Endothelial cell of umbilical vein (primary cell): ENCODE data around the gene TATDN3. TPM values are rescaled to one million over a fixed set of nuclear protein-coding genes. Genes with fewer than 3 reads are reported as not detected.

ENCODE experiments used
- BruUV-seq: library from RNA; stranded (reverse); fragments of 400-500 nt; replicated peaks from 2 replicates; lab custom pipeline; 2021; lab: Mats Ljungman, UMichigan
- CTCF ChIA-PET: fragments of 300-600, 350-600 bp; sonication (Branson Sonifier 250); formaldehyde crosslinking; loops from one replicate; lab custom pipeline; 2021; ENCODE audit warnings: antibody characterized with exemption, inconsistent platforms; lab: Charles Lee
- POLR2A ChIA-PET: fragments of 300-600, 350-600 bp; sonication (Branson Sonifier 250); formaldehyde crosslinking; loops from one replicate; lab custom pipeline; 2021; ENCODE audit warnings: antibody characterized with exemption, inconsistent platforms; lab: Charles Lee
- DNase-seq: peaks from one replicate; pipeline ENCODE4 v3.0.0-alpha.2; 2011; ENCODE audit warnings: low read depth, low spot score
- FAIRE-seq: peaks from 2 replicates; lab custom pipeline; 2011; peaks lifted over from hg19 to GRCh38; lab: Jason Lieb, UNC
- H2AFZ ChIP-seq: 2 replicates; pipeline ENCODE4 v1.6.0; 2012; ENCODE audit warnings: low read depth, low read length, control low read depth, inconsistent platforms
- H3K27ac ChIP-seq: 2 replicates; pipeline ENCODE4 v1.5.1; 2011; ENCODE audit warnings: low read depth, mild to moderate bottlenecking, control low read depth, low read length, moderate library complexity; ENCODE audit not compliant: insufficient read depth
- H3K27me3 ChIP-seq, 2 experiments: 2 replicates each; pipeline versions ENCODE4 v1.6.0 to v1.6.1; 2011; ENCODE audit warnings: low read length in 2 of 2, mixed read lengths in 1 of 2; ENCODE audit not compliant: control insufficient read depth in 2 of 2, insufficient read depth in 2 of 2
- H3K36me3 ChIP-seq, 2 experiments: 2 replicates in 1 of 2; 3 replicates in 1 of 2; pipeline ENCODE4 v1.5.1; 2011; ENCODE audit warnings: low read length in 2 of 2, mild to moderate bottlenecking in 1 of 2, moderate library complexity in 1 of 2; ENCODE audit not compliant: control insufficient read depth in 2 of 2, insufficient read depth in 2 of 2; ENCODE audit errors: extremely low read depth in 1 of 2
- H3K4me1 ChIP-seq: 3 replicates; pipeline ENCODE4 v1.5.1; 2011; ENCODE audit warnings: mild to moderate bottlenecking, low read length; ENCODE audit not compliant: control insufficient read depth, insufficient read depth; ENCODE audit errors: extremely low read depth
- H3K4me2 ChIP-seq: 2 replicates; pipeline ENCODE4 v1.6.1; 2011; ENCODE audit warnings: low read length, control low read depth, mixed read lengths; ENCODE audit not compliant: insufficient read depth
- H3K4me3 ChIP-seq, 3 experiments: fragments of 200-600 bp in 1 of 3; sonication (generic), shearing (Covaris generic) in 1 of 3; replicated peaks in 1 of 3; 2 replicates each; pipeline ENCODE4 v1.5.1; 2011 to 2016; ENCODE audit warnings: control low read depth in 3 of 3, low read length in 3 of 3, mild to moderate bottlenecking in 2 of 3, inconsistent platforms in 1 of 3, low read depth in 1 of 3, moderate library complexity in 1 of 3; ENCODE audit not compliant: insufficient read depth in 1 of 3
- H3K79me2 ChIP-seq: 2 replicates; pipeline ENCODE4 v1.6.0; 2012; ENCODE audit warnings: low read length, inconsistent platforms; ENCODE audit not compliant: control insufficient read depth, insufficient read depth
- H3K9ac ChIP-seq: replicated peaks from 2 replicates; pipeline ENCODE3; 2011; ENCODE audit warnings: low read length, control low read depth; ENCODE audit not compliant: insufficient read depth; ENCODE audit errors: extremely low read depth
- H3K9me1 ChIP-seq: replicated peaks from 3 replicates; pipeline ENCODE4 v1.6.0; 2011; ENCODE audit warnings: mild to moderate bottlenecking, low read length; ENCODE audit not compliant: control insufficient read depth, insufficient read depth; ENCODE audit errors: extremely low read depth
- H3K9me3 ChIP-seq: replicated peaks from 2 replicates; pipeline ENCODE4 v1.5.1; 2012; ENCODE audit warnings: low read length, inconsistent platforms; ENCODE audit not compliant: control insufficient read depth, insufficient read depth
- H4K20me1 ChIP-seq: replicated peaks from 2 replicates; pipeline ENCODE3; 2011; ENCODE audit warnings: mild to moderate bottlenecking, low read length; ENCODE audit not compliant: control insufficient read depth, insufficient read depth; ENCODE audit errors: extremely low read depth
- CTCF ChIP-seq, 2 donors: IDR thresholded peaks; 1 replicate in 1 of 2; 2 replicates in 1 of 2; pipeline ENCODE4 v1.5.1; 2011; ENCODE audit warnings: low read length in 2 of 2, mild to moderate bottlenecking in 2 of 2, moderate library complexity in 2 of 2, control low read depth in 1 of 2, inconsistent platforms in 1 of 2, low read depth in 1 of 2; ENCODE audit not compliant: insufficient read depth in 1 of 2; ENCODE audit errors: extremely low read depth in 1 of 2
- FOS ChIP-seq: IDR thresholded peaks from 2 replicates; pipeline ENCODE4 v1.6.1; 2011; ENCODE audit warnings: mild to moderate bottlenecking, low read length, moderate library complexity, borderline replicate concordance; ENCODE audit not compliant: insufficient read depth
- GATA2 ChIP-seq: IDR thresholded peaks from 2 replicates; pipeline ENCODE4 v1.7.0; 2011; ENCODE audit warnings: low read depth, mild to moderate bottlenecking, moderate library complexity, mixed read lengths, low read length; ENCODE audit not compliant: insufficient read length, insufficient read depth
- JUN ChIP-seq: IDR thresholded peaks from 2 replicates; pipeline ENCODE4 v1.6.1; 2011; ENCODE audit warnings: borderline replicate concordance, low read depth; ENCODE audit not compliant: insufficient read length, insufficient read depth
- MYC ChIP-seq: IDR thresholded peaks from one replicate; pipeline ENCODE4 v1.6.1; 2011; ENCODE audit warnings: mild to moderate bottlenecking, low read depth, low read length
- POLR2A ChIP-seq: IDR thresholded peaks from 2 replicates; pipeline ENCODE4 v1.6.1; 2012; ENCODE audit warnings: low read depth, mild to moderate bottlenecking, control low read depth, low read length
- POLR2AphosphoS5 ChIP-seq: IDR thresholded peaks from 2 replicates; pipeline ENCODE4 v1.6.1; 2012; ENCODE audit warnings: low read depth, mild to moderate bottlenecking, control low read depth, low read length, moderate library complexity; ENCODE audit not compliant: insufficient read depth
- dilution Hi-C: fragments of 300-500 bp; cut with MboI; formaldehyde crosslinking; loops from one replicate; pipeline ENCODE4 v1.15.0; 2019; ENCODE audit warnings: low sequenced_read_pairs; ENCODE audit not compliant: extremely low pct_ligation_motif_present
- intact Hi-C: fragments of 100-400 bp; cut with micrococcal nuclease; formaldehyde crosslinking; loops from one replicate; pipeline ENCODE4 v1.10.0; 2022
- polyA plus RNA-seq, 4 experiments: library from polyadenylated mRNA; depleted of rRNA in 3 of 4; stranded (reverse) in 3 of 4; unstranded in 1 of 4; fragments of >200 nt; gene quantifications; 2 replicates each; pipeline versions ENCODE4 v1.2.1 to v1.2.3, GENCODE V29; 2011 to 2012; ENCODE audit warnings: missing spikeins in 1 of 4
- total RNA-seq: library from RNA; stranded (reverse); gene quantifications from 2 replicates; pipeline ENCODE4 v1.2.3, GENCODE V29; 2021

Gene TATDN3
- total and polyA plus RNA-seq, 2 donors (not counting 3 experiments of a cell fraction or from before 2014, with no cell fraction given): 4.3 to 8.0 TPM

GRCh38 chr1:212847549-212847948 lies 55.9 kb downstream of the TATDN3 start, which contains the start of gene SPATA45:
SPATA45 (minus strand) TSS chr1:212847649; CDS start chr1:212836149, 11,500 bp downstream.
- no peak within 1 kb of the TSS for H3K27ac ChIP-seq
- CTCF ChIA-PET: interaction anchor here (1.0 to 1.6 kb wide), 2 partner anchors 17 to 33 kb away, joined by 3 to 4 read pairs; no protein-coding TSS in a partner anchor
- no TSS peak for BruUV-seq

More at GRCh38 chr1:212847549-212847948, 55.9 kb downstream of the TATDN3 start, which contains the start of gene SPATA45:
- Histone ChIP-seq H3K79me2 (no peaks in the 10 kb centered on the region), H3K4me2 (no peak within 1 kb of the TSS), H3K9me3 (no peaks in the 10 kb centered on the region), H3K9me1 (no peaks in the 10 kb centered on the region), H3K4me1 (no peaks in the 10 kb centered on the region), H3K4me3 (no peak within 1 kb of the TSS), H4K20me1 (no peaks in the 10 kb centered on the region), H2AFZ (no peak within 1 kb of the TSS), H3K36me3 (no peaks in the 10 kb centered on the region), H3K27me3 (no peaks in the 10 kb centered on the region), H3K9ac (no peak within 1 kb of the TSS)
- dilution Hi-C loops (no loop called here), intact Hi-C loops (no loop called here)
- TF ChIP-seq JUN (no peak), POLR2A (no peak), POLR2AphosphoS5 (no peak), GATA2 (no peak), CTCF (IDR thresholded peaks at IDR 0.05; ENCODE audit: extremely low read depth in 1 of 2, insufficient read depth in 1 of 2, low read depth in 1 of 2, low read length in 2 of 2) (no peak), MYC (no peak), FOS (no peak)
- no peak for FAIRE-seq
- POLR2A ChIA-PET: no interaction called here
- no peak for DNase-seq
